ENCODE measurements around the gene PIPOX.

GRCh38 chr17:29066047-29066446, 23.1 kb downstream of the PIPOX start:
- TF ChIP-seq CTCF (IDR thresholded peaks at IDR 0.05) (no peak), POLR2A (IDR thresholded peaks at IDR 0.05) (no peak)

All from right lobe of liver (tissue), 4 donors.